NCI-H345 (cell line): ENCODE data around the gene GDPD5.

Experiments
- DNase-seq: peaks from one replicate; lab custom pipeline; 2025; lab: John Stamatoyannopoulos, UW

Gene GDPD5

GRCh38 chr11:75472081-75472732, 53.5 kb downstream of the GDPD5 start:
- DNase-seq, result no peak

DNA sequence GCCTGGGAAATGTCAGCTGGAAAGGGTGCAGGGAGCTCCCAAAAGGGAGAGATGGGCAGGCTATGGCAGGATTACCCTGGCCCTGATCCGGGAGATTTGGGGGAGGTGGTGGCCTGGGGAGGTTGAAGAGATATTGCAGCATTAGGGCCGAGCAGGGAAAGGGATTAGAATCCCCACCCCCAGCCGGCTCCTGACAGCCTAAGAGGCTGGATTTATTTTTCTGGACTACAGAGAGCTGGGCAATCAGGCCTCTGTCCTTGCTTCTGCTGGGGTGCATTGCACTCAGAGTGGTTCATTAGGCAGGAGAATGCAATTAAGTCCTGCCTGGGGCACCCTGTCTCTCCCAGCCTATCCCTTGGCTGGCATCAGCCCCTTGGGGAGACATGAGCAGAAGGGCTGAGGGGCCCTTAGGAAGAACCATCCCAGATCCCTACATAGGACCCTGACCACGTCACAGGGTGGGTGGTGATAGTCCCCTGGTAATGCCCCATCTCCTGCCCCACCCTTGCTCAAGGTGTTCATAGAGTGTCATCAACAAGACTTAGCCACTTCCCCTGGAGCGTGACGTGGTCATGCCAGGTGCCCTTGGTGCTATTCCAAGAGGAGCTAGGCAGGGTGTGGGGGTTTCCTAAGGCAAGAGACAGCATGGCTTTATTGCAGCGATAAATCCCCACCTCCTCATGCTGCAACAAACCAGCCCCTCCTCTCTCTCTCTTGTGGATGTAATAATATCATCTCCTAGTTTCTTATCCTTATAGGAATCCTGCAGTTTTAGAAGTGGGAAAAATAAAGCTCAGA, 54.4 kb downstream of the GDPD5 start:
- DNase-seq, result no peak

DNA sequence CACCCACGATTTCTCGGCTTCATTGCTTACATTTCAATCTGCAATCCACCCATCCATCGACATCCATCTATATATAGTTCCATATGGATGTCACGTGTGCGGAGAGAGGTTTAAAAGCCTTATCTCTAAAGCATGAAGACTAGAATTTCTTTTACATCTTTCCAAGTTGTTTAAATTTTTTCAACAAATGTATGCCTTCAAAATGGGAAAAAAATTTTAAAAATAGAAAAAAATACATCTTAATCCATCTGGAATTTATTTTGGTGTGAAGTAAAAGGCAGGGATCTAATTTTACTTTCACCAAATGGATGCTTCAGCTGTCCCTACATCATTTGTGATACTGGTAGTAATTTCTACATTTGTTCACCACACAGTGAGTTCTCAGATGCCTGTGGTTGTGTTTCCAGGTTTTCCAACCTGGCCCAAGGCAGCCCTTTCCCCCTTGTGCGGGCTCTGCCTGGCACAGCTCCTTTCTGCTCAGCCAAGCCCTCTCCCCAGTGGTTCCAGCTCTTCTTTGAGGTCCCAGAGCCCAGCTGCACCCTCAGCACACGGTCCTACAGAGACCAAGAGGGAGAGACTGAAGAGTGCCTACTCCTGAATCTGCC, 55.2 kb downstream of the GDPD5 start:
- DNase-seq, result no peak

- DNase-seq, result no peak
Observed at GRCh38 chr11:75469785-75470405, 55.8 kb downstream of the GDPD5 start.

DNA sequence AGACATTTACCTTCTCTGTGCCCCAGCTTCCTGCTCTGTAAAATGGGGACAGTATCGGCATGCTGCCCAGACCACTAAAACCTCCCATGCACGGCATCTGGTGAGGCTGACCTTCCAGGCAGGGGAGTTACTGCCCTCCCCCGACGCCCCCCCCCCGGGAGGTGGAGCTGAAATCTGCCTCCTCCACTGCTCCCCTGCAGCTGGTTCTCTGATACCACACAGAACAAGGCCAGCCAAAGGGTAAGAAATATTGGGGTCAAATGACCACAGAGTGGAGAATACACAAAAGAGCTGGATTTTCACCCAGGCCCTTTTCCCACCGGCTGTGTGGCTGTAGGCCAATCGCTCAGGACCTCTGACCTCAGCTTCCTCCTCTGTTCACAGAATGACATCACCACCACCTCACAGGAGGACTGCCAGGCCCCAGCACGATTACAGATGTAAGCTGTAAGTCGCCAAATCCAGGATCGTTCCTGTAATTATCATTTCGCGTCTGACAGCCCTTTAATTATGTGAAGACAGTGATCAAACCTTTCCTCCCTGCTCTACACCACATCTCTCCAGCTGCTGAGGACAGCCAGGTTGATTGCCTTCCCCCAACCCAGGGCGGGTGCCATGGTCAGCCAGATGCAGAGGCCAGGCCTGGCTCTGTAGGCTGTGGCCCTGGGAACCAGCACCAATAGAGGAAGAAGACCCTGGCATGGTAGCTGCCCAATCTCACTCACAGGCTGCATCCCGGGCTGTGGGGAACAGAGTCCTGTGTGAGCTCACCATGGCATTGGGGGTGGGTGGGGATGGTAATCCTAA, 57.0 kb downstream of the GDPD5 start:
- DNase-seq, result no peak

GRCh38 chr11:75467881-75468280, 57.9 kb downstream of the GDPD5 start:
- no peak for DNase-seq

DNA sequence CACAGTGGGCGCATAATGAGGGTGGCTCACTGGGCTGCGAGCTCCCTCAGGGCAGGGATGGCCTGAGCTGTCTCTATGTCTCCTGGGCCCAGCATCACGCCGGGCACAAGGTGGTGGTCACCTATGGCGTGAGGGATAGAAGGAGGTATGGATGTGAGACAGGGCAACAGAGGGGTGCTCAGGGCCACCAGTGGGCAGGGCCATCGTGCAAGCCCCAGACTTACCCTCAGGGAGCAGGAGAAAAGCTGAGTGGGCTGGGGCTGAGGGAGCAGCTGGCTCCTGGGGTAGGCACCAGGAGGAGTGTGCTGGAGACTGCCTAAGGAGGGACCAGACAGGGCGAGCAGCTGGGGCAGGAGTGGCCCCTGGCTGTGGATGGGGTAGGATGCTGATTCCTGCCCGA, 58.4 kb downstream of the GDPD5 start:
- DNase-seq, result no peak

GRCh38 chr11:75465701-75466531, 59.8 kb downstream of the GDPD5 start:
- DNase-seq, result no peak

DNA sequence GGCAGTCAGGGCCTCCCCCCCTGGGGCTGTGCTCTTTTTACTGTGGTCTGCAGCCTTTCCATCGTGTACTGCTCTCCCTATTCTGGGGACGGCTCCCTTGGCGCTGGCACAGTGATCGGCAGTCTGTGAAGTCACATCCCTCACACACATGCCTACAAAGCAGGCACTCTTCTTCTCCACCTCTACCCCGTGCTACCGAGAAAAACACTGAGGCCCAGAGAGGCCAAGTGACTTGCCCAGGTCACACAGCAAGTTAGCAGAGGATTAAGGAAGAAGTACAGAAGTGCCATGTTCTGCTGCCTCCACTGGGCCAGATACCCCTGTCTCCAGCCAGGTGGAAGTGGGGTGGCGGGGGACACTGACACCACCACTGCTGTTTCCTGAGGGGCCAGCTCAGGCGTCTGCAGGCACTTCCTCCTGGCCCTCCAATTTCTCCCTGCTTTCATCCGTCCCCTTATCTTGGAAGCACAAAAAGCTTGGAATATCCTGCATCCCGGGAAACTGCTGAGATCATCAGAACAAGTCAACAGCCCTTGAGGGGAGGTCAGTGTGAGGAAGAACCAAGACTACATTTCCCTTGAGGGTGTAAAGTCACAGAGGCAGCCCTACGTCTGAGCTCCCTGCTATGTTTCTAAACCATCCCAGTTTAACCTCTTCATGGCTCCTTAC, 62.5 kb downstream of the GDPD5 start:
- DNase-seq, result no peak

DNA sequence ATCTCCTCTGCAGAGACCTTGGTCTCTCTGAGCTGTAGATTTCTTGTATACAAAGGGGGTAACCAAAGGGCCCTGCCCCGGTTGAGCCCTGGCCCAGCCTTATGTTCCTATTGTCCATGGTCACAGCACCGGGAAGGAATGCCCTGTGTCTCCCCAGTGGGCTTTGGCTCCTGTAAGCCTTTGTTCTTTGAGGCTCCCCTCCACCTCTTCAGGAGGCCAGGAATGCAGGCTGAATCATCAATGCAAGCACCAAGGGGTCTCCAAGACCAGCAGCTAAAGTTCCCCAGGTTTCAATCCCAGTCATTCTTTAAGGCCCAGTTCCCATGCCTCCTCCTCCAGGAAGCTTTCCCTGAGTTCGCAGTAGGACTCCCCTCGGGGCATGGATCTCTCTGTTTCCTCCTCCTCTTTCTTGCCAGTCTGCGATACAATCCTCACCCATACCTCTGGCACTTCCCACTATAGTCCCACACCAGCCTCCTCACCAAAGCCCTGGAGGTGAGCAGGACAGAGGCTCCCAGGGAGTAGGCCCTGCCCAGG, 63.6 kb downstream of the GDPD5 start:
- DNase-seq, result no peak

DNA sequence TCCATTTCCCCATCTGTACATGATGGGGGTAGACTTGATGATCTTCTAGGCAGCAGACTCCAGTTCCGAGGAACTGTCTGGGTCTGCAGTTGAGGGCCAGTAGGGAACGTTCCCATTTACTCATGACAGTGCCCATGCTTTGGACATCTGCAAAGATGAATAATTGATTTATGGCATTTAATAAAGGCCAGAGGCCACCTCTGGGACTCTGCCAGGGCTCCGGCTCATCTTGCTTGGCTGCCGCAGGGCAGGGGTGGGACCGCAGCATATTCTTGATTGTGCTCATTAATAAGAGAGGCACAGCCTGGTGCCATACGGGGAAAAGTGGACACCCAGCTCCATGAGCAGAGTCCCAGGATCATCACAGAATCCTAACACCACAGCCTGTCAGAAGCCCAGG, 64.6 kb downstream of the GDPD5 start:
- DNase-seq, result no peak

GRCh38 chr11:75456596-75457183, 69.1 kb downstream of the GDPD5 start:
- DNase-seq, result no peak

DNA sequence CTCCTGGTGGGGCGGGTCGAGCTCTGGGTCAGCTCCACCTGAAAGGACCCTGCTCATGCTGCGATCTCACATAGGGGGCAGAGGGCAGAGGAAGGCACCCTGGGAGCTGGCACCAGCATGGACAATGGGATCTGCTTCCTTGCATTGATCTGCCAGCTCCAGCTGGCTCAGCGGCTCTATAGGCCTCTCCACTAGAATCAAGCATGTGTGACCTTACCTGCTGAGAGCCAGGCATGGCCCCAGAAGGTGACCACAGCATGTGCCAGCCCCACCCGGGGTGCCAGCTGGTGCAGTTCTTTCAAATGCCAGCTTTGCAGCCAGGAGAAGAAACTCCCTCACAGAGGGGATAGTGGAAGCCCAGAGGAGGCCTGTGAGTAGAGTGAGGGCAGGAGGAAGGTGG, 70.8 kb downstream of the GDPD5 start:
- DNase-seq, result peak; percentile 62

DNA sequence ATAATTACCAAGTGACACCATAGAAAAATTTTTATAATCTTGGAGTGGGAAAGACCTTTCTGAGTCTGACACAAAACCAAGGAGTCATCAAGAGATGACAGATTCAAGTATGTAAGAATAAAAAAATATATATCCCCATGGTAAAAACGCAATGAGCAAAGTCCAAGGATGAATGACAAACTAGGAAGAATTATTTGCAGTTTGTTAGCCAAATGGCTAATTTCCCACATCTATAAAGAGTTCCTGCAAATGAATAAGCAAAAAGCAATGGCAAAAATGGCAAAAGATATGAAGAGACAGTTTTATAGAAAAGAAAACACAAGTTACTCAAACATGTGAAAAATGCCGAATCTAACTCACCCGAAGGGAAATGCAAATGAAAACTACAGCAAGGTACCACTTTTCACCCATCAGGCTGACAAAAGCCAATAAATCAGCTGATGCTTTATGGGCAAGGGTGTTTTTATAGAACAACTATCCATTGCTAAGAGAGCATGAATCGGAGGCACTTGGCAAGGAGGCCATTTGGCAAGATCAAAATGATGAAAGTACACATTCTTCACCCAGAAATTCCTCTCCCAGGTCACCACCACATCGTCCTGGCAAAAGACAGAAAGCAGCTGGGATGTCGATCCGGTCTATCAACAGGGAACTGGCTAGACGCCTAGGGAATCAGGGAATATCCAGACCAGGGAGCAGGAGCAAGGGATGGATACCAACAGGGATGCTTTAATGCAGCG, 71.7 kb downstream of the GDPD5 start:
- DNase-seq, result no peak

GRCh38 chr11:75450826-75451821, 74.6 kb downstream of the GDPD5 start:
- DNase-seq, result no peak

GRCh38 chr11:75450236-75450635, 75.5 kb downstream of the GDPD5 start:
- no peak for DNase-seq

DNA sequence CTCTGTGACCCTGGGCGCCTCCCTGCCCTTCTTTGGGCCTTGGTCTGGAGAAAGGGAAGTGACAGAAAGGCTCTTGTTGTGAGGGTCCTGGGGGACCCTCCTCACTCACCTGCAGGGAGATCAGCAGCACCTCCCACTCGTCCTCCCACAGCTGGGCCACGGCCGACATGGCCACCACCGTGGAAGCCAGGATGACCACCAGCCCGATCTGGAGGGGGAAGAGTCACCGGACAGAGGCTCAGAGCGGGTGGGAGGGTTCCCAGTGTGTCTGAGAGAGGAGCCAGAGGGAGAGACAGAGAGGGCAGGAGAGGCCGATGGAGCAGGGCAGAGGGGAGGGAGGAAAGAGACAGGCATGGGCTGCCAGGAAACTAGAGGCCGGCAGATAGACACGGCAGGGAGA, 76.0 kb downstream of the GDPD5 start:
- DNase-seq, result no peak

DNA sequence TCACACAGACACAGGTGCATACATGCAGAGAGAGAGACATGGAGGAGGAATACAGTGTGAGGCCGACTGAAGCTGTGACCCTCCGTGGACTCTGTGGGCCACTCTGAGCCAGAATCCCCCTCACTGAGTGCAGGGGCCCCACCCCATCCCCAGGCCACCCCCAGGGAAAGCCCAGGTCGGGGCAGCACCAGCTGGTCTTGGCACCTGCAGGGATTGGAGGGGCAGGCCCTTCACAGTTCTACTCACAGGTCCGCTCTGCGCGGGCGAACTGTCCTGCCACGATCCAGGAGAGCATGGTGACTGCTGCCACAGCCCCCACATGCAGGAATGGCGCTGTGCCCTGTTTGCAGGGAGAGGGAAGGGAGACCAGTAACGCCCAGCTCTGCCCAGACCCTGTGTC, 76.5 kb downstream of the GDPD5 start:
- no peak for DNase-seq
